Measurements from ENCODE around the gene ZNF862. TPM values are rescaled to one million over a fixed set of nuclear protein-coding genes. Genes with fewer than 3 reads are reported as not detected.

ZNF862 gene
- total RNA-seq, 4 donors from 2014 or later = 17.2 to 42.0 (median 29.4) TPM

DNA sequence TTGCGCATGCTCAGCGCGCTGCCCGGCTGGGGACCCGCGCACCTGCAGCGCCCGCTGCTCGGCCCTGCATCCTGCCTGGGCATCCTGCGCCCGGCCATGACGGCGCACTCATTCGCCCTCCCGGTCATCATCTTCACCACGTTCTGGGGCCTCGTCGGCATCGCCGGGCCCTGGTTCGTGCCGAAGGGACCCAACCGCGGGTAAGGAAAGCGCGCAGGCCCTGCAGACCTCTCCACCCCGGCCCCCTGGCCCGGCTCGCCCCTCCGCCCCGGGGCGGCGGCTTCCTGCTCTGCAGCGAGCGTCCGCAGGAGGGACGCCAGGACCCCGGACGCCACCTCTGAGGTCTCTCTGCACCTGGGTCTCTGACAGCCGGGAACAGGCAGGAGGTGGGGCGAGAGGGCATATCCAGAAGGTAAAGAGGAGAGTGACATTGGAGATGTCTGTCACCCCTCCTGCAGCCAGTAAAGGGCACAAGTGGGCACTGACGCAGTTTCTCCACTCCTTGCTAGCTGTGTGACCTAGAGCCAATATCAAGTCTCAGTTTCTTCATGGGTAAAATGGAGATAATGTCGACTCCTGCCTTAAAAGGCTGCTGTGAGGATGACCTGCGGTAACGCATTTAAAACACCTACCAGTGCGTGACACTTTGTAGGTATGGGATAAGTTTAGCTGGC lies 35.9 kb downstream of the ZNF862 start:
- TF ChIP-seq CTCF (IDR thresholded peaks at IDR 0.05) (no peak), POLR2A (IDR thresholded peaks at IDR 0.05) (no peak), EP300 (IDR thresholded peaks at IDR 0.05) (no peak)
- no peaks in the 10 kb centered on the region for H3K27me3 ChIP-seq
- 7 to 9% methylated on average over 24 to 31 of the region's 46 CpGs for WGBS, 2 donors
- H3K36me3 ChIP-seq = peaks cover 0 to 45% (median 0%) of the 10 kb centered on the region in 3 donors
- peaks cover 0 to 26% (median 3%) of the 10 kb centered on the region in 4 donors for H3K4me1 ChIP-seq
- no peaks in the 10 kb centered on the region for H3K9me3 ChIP-seq
- peak overlapping the region; percentile 71 to 87 (median 73) for H3K4me3 ChIP-seq
- no peak for DNase-seq (ENCODE audit: low spot score in 2 of 2)
- peak overlapping the region in 3 of 4 donors; percentile 92 to 93 (median 92) for H3K27ac ChIP-seq

DNA sequence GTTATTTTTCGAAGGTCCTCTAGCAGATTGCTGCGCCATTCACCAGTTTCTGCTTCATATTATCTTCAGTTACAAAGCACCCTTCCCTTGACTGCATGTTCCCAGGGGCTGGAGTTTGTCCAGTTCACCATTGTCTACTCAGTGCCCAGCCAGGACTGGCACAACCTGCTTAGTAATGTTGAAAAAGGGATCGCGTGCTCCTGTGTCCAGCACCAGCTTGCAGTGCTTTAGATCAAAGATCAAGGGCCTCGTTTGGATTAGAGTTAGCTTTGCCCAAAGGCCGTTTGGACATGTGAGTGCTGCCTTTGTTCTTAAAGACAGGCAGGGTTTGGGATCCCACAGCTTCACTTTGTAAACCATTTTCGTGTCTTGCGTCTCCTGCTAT lies 36.5 kb downstream of the ZNF862 start:
- no peak for DNase-seq (ENCODE audit: low spot score in 2 of 2)
- no peaks in the 10 kb centered on the region for H3K9me3 ChIP-seq
- peak overlapping the region in 2 of 4 donors; percentile 92 to 93 for H3K27ac ChIP-seq
- H3K36me3 ChIP-seq = peaks cover 0 to 45% (median 0%) of the 10 kb centered on the region in 3 donors
- no peaks in the 10 kb centered on the region for H3K27me3 ChIP-seq
- peaks cover 0 to 27% (median 0%) of the 10 kb centered on the region in 4 donors for H3K4me1 ChIP-seq
- no peak for TF ChIP-seq POLR2A (IDR thresholded peaks at IDR 0.05)
- TF ChIP-seq CTCF (IDR thresholded peaks at IDR 0.05) = no peak
- TF ChIP-seq EP300 (IDR thresholded peaks at IDR 0.05) = no peak
- H3K4me3 ChIP-seq = peak overlapping the region in 3 of 4 donors; percentile 71 to 87 (median 73)
- 52 to 59% methylated on average over 8 of the region's 8 CpGs for WGBS, 2 donors

DNA sequence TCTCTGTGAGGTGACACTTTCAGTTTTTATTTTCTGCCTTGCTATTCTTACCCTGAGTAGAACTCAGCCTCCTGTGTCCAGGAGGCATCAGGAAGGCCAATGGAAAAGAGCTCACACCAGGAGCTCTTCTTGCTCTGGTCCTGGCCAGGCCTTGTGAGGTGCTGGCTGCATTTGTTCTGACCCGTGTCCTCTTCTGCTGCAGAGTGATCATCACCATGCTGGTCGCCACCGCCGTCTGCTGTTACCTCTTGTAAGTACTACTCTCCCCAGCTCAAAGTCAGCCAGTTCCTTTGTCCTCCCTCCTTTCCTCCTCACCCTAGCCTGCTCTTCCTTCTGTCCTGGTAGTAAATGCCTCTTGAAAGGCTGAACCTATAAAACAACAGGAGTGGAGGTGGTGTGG lies 37.2 kb downstream of the ZNF862 start:
- no peak for DNase-seq (ENCODE audit: low spot score in 2 of 2)

DNA sequence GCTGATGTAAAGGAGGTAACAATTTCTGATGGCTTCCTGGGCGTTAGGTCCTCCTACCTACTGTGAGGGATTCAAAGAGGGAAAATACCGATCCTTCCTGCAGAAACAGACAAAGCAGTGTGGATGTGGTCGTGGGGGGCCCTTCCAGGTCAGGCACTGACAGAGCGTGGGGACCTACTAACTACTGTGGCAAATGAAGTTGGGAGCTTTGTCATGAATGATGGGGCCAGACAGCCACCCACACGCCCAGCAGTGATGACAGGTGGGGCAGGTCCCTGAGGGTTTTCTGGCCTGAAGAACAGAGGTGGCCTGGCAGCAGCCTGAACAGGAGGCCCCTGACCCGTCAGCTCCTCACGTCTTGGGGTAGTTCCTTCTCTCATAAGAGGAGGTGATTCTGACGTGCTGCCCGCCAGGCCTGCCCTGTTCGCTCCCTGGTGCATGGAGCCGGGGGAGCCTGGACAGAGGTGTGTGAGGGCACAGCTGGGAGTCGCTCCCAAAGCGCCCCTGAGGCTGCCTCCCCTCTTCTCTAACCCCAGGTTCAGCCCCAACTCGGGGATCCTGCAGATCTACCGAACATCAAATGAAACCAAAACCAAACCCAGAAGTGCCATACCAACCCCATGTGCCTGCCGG lies 39.8 kb downstream of the ZNF862 start:
- H3K27me3 ChIP-seq = no peaks in the 10 kb centered on the region
- peaks cover 0 to 51% (median 15%) of the 10 kb centered on the region in 4 donors for H3K4me1 ChIP-seq
- no peaks in the 10 kb centered on the region for H3K9me3 ChIP-seq
- DNase-seq (ENCODE audit: low spot score in 2 of 2) = no peak
- no peak overlapping the region for H3K27ac ChIP-seq
- TF ChIP-seq POLR2A (IDR thresholded peaks at IDR 0.05) (no peak), CTCF (IDR thresholded peaks at IDR 0.05) (no peak), EP300 (IDR thresholded peaks at IDR 0.05) (no peak)
- no peak overlapping the region for H3K4me3 ChIP-seq
- peaks cover 0 to 36% (median 0%) of the 10 kb centered on the region in 3 donors for H3K36me3 ChIP-seq
- 87 to 92% methylated on average over 16 of the region's 16 CpGs for WGBS, 2 donors

More for the DNA sequence above, 37.2 kb downstream of the ZNF862 start:
- Histone ChIP-seq H3K4me1 (peaks cover 0 to 34% (median 3%) of the 10 kb centered on the region in 4 donors), H3K4me3 (no peak overlapping the region), H3K36me3 (peaks cover 0 to 41% (median 0%) of the 10 kb centered on the region in 3 donors), H3K9me3 (no peaks in the 10 kb centered on the region), H3K27me3 (no peaks in the 10 kb centered on the region), H3K27ac (no peak overlapping the region)
- 96 to 97% methylated on average over 4 of the region's 4 CpGs for WGBS, 2 donors
- TF ChIP-seq EP300 (IDR thresholded peaks at IDR 0.05) = no peak
- TF ChIP-seq CTCF (IDR thresholded peaks at IDR 0.05) = no peak
- TF ChIP-seq POLR2A (IDR thresholded peaks at IDR 0.05) = no peak

- H3K4me3 ChIP-seq = no peak overlapping the region
- WGBS, 2 donors = 78 to 82% methylated on average over 10 to 13 of the region's 13 CpGs
- H3K9me3 ChIP-seq = no peaks in the 10 kb centered on the region
- no peaks in the 10 kb centered on the region for H3K27me3 ChIP-seq
- DNase-seq (ENCODE audit: low spot score in 2 of 2) = no peak
- H3K4me1 ChIP-seq = peaks cover 0 to 55% (median 17%) of the 10 kb centered on the region in 4 donors
- peaks cover 0 to 36% (median 0%) of the 10 kb centered on the region in 3 donors for H3K36me3 ChIP-seq
- TF ChIP-seq EP300 (IDR thresholded peaks at IDR 0.05) = no peak
- no peak for TF ChIP-seq POLR2A (IDR thresholded peaks at IDR 0.05)
- TF ChIP-seq CTCF (IDR thresholded peaks at IDR 0.05) = no peak
- H3K27ac ChIP-seq = peak overlapping the region in 1 of 4 donors; percentile 19
Observed at GRCh38 chr7:149878523-149878921, 40.3 kb downstream of the ZNF862 start.
